ENCODE data around the gene GPC6. TPM values are rescaled to one million over a fixed set of nuclear protein-coding genes. Genes with fewer than 3 reads are reported as not detected.
A peak's percentile ranks its signal among the peaks of the same experiment; 100 is the strongest.

Gene GPC6
- total and polyA plus RNA-seq, 2 experiments from 2014 or later, result 14.4 to 20.8 TPM

- Histone ChIP-seq H3K4me2 (ENCODE audit: unreplicated experiment) (no peak overlapping the region), H3K79me2 (ENCODE audit: insufficient read depth) (no peaks in the 10 kb centered on the region), H3K9me2 (ENCODE audit: insufficient read depth) (no peaks in the 10 kb centered on the region), H2AFZ (no peak overlapping the region), H3K9ac (no peak overlapping the region), H3K9me3 (ENCODE audit: low read depth) (no peaks in the 10 kb centered on the region), H3F3A (ENCODE audit: insufficient read depth) (no peaks in the 10 kb centered on the region), H3K4me1 (ENCODE audit: insufficient read depth) (peaks cover 5% of the 10 kb centered on the region), H3K36me3 (ENCODE audit: low read depth) (no peaks in the 10 kb centered on the region), H3K27ac (no peak overlapping the region), H3K27me3 (replicated peaks; ENCODE audit: insufficient read depth) (no peaks in the 10 kb centered on the region), H4K20me1 (ENCODE audit: insufficient read depth) (no peaks in the 10 kb centered on the region), H3K4me3 (no peak overlapping the region)
- in situ Hi-C loops (cut with MboI), result no loop called here
- WGBS, 2 experiments (ENCODE audit: low coverage in 1 of 2, low lambda C conversion rate in 2 of 2, missing lambda C conversion rate in 2 of 2), result 72 to 74% methylated on average over 2 of the region's 2 CpGs
- no peak for DNase-seq
- TF ChIP-seq EZH2phosphoT487 (IDR thresholded peaks at IDR 0.05; ENCODE audit: insufficient read depth, low read depth) (no peak), EZH2 (IDR thresholded peaks at IDR 0.05; ENCODE audit: insufficient read depth, poor library complexity, severe bottlenecking) (no peak)
Measured at GRCh38 chr13:93521307-93521706, 294.7 kb downstream of the GPC6 start.

GRCh38 chr13:93522501-93522900 is 295.9 kb downstream of the GPC6 start:
- H4K20me1 ChIP-seq (ENCODE audit: insufficient read depth), result no peaks in the 10 kb centered on the region
- peaks cover 5% of the 10 kb centered on the region for H3K4me1 ChIP-seq (ENCODE audit: insufficient read depth)
- no peaks in the 10 kb centered on the region for H3K27me3 ChIP-seq (replicated peaks; ENCODE audit: insufficient read depth)
- no peaks in the 10 kb centered on the region for H3K9me2 ChIP-seq (ENCODE audit: insufficient read depth)
- WGBS, 2 experiments (ENCODE audit: low coverage in 1 of 2, low lambda C conversion rate in 2 of 2, missing lambda C conversion rate in 2 of 2), result 20 to 22% methylated on average over 3 of the region's 3 CpGs
- H3K27ac ChIP-seq, result no peak overlapping the region
- peak overlapping the region; percentile 64 for H3K4me2 ChIP-seq (ENCODE audit: unreplicated experiment)
- no peaks in the 10 kb centered on the region for H3K9me3 ChIP-seq (ENCODE audit: low read depth)
- no peaks in the 10 kb centered on the region for H3K36me3 ChIP-seq (ENCODE audit: low read depth)
- H2AFZ ChIP-seq, result peak overlapping the region; percentile 11; the same call in 1 of the 2 replicates
- H3F3A ChIP-seq (ENCODE audit: insufficient read depth), result no peaks in the 10 kb centered on the region
- DNase-seq, result peak; percentile 68
- TF ChIP-seq EZH2 (IDR thresholded peaks at IDR 0.05; ENCODE audit: insufficient read depth, poor library complexity, severe bottlenecking) (no peak), EZH2phosphoT487 (IDR thresholded peaks at IDR 0.05; ENCODE audit: insufficient read depth, low read depth) (no peak)
- peak overlapping the region; percentile 35; the same call in 1 of the 2 replicates for H3K4me3 ChIP-seq
- H3K9ac ChIP-seq, result no peak overlapping the region
- in situ Hi-C loops (cut with MboI), result no loop called here
- H3K79me2 ChIP-seq (ENCODE audit: insufficient read depth), result no peaks in the 10 kb centered on the region

- in situ Hi-C loops (cut with MboI), result no loop called here
- H3K27me3 ChIP-seq (replicated peaks; ENCODE audit: insufficient read depth), result no peaks in the 10 kb centered on the region
- no peaks in the 10 kb centered on the region for H3K79me2 ChIP-seq (ENCODE audit: insufficient read depth)
- no peaks in the 10 kb centered on the region for H4K20me1 ChIP-seq (ENCODE audit: insufficient read depth)
- DNase-seq, result no peak
- H3K4me1 ChIP-seq (ENCODE audit: insufficient read depth), result peaks cover 5% of the 10 kb centered on the region
- no peaks in the 10 kb centered on the region for H3K36me3 ChIP-seq (ENCODE audit: low read depth)
- no peak overlapping the region for H2AFZ ChIP-seq
- no peak overlapping the region for H3K4me2 ChIP-seq (ENCODE audit: unreplicated experiment)
- H3K9me2 ChIP-seq (ENCODE audit: insufficient read depth), result no peaks in the 10 kb centered on the region
- H3K27ac ChIP-seq, result no peak overlapping the region
- H3K9me3 ChIP-seq (ENCODE audit: low read depth), result no peaks in the 10 kb centered on the region
- no peak overlapping the region for H3K9ac ChIP-seq
- TF ChIP-seq EZH2phosphoT487 (IDR thresholded peaks at IDR 0.05; ENCODE audit: insufficient read depth, low read depth), result no peak
- no peak for TF ChIP-seq EZH2 (IDR thresholded peaks at IDR 0.05; ENCODE audit: insufficient read depth, poor library complexity, severe bottlenecking)
- no peaks in the 10 kb centered on the region for H3F3A ChIP-seq (ENCODE audit: insufficient read depth)
- no peak overlapping the region for H3K4me3 ChIP-seq
Measured at GRCh38 chr13:93525087-93525486, 298.5 kb downstream of the GPC6 start.

GRCh38 chr13:93527748-93528297 is 301.2 kb downstream of the GPC6 start:
- Histone ChIP-seq H3K9ac (no peak overlapping the region), H3F3A (ENCODE audit: insufficient read depth) (no peaks in the 10 kb centered on the region), H3K36me3 (ENCODE audit: low read depth) (no peaks in the 10 kb centered on the region), H3K4me2 (ENCODE audit: unreplicated experiment) (no peak overlapping the region), H3K4me3 (no peak overlapping the region), H3K27me3 (replicated peaks; ENCODE audit: insufficient read depth) (no peaks in the 10 kb centered on the region), H3K27ac (no peak overlapping the region), H2AFZ (no peak overlapping the region), H4K20me1 (ENCODE audit: insufficient read depth) (no peaks in the 10 kb centered on the region), H3K9me2 (ENCODE audit: insufficient read depth) (no peaks in the 10 kb centered on the region), H3K79me2 (ENCODE audit: insufficient read depth) (no peaks in the 10 kb centered on the region), H3K9me3 (ENCODE audit: low read depth) (no peaks in the 10 kb centered on the region), H3K4me1 (ENCODE audit: insufficient read depth) (no peaks in the 10 kb centered on the region)
- TF ChIP-seq EZH2phosphoT487 (IDR thresholded peaks at IDR 0.05; ENCODE audit: insufficient read depth, low read depth), result no peak
- TF ChIP-seq EZH2 (IDR thresholded peaks at IDR 0.05; ENCODE audit: insufficient read depth, poor library complexity, severe bottlenecking), result no peak
- in situ Hi-C loops (cut with MboI), result no loop called here
- WGBS, 2 experiments (ENCODE audit: low coverage in 1 of 2, low lambda C conversion rate in 2 of 2, missing lambda C conversion rate in 2 of 2), result 46 to 48% methylated on average over 2 of the region's 2 CpGs
- no peak for DNase-seq

- peak; percentile 28 for DNase-seq
- in situ Hi-C loops (cut with MboI), result no loop called here
Measured at GRCh38 chr13:93529961-93530360, 303.4 kb downstream of the GPC6 start.

More at GRCh38 chr13:93529961-93530360, 303.4 kb downstream of the GPC6 start:
- no peaks in the 10 kb centered on the region for H3K9me3 ChIP-seq (ENCODE audit: low read depth)
- H3K4me2 ChIP-seq (ENCODE audit: unreplicated experiment), result no peak overlapping the region
- H3K4me1 ChIP-seq (ENCODE audit: insufficient read depth), result peaks cover 15% of the 10 kb centered on the region
- no peaks in the 10 kb centered on the region for H3K36me3 ChIP-seq (ENCODE audit: low read depth)
- no peaks in the 10 kb centered on the region for H4K20me1 ChIP-seq (ENCODE audit: insufficient read depth)
- no peak overlapping the region for H3K27ac ChIP-seq
- WGBS, 2 experiments (ENCODE audit: low coverage in 1 of 2, low lambda C conversion rate in 2 of 2, missing lambda C conversion rate in 2 of 2), result 70 to 75% methylated on average over 2 of the region's 2 CpGs
- no peak overlapping the region for H3K9ac ChIP-seq
- no peaks in the 10 kb centered on the region for H3K9me2 ChIP-seq (ENCODE audit: insufficient read depth)
- TF ChIP-seq EZH2 (IDR thresholded peaks at IDR 0.05; ENCODE audit: insufficient read depth, poor library complexity, severe bottlenecking), result no peak
- H3F3A ChIP-seq (ENCODE audit: insufficient read depth), result 0 out of 2 replicates have a peak, but pooled peaks cover 6% of the 10 kb centered on the region
- H3K79me2 ChIP-seq (ENCODE audit: insufficient read depth), result no peaks in the 10 kb centered on the region
- H3K27me3 ChIP-seq (replicated peaks; ENCODE audit: insufficient read depth), result no peaks in the 10 kb centered on the region
- H2AFZ ChIP-seq, result no peak overlapping the region
- H3K4me3 ChIP-seq, result no peak overlapping the region

Data from GM23248 (cell line).